T-helper 1 cell treated with Interleukin-12 subunit alpha and Interleukin-12 subunit beta and Interleukin-4 antibody, amounts not matched to agents 30 ng/mL and 1 ng/mL, for 36 hours (primary cell): Measurements from ENCODE around the gene MYH3. TPM values are rescaled to one million over a fixed set of nuclear protein-coding genes. Genes with fewer than 3 reads are reported as not detected.

ENCODE experiments used
- intact Hi-C: fragments of 100-400 bp; cut with micrococcal nuclease; formaldehyde crosslinking; loops from one replicate; pipeline ENCODE4 v1.15.1; 2024
- total RNA-seq: library from RNA; stranded (reverse); gene quantifications from 2 replicates; pipeline ENCODE4 v1.2.3, GENCODE V29; 2022

The MYH3 gene
- total RNA-seq, result 6.1 TPM in 2 replicates

- intact Hi-C loops, result no loop called here
Measured at GRCh38 chr17:10657148-10657547, at the start of gene MYH3. Gene MYH3, minus strand, starts transcription at chr17:10657309. Its CDS starts 2,245 bp downstream, at chr17:10655064.

DNA sequence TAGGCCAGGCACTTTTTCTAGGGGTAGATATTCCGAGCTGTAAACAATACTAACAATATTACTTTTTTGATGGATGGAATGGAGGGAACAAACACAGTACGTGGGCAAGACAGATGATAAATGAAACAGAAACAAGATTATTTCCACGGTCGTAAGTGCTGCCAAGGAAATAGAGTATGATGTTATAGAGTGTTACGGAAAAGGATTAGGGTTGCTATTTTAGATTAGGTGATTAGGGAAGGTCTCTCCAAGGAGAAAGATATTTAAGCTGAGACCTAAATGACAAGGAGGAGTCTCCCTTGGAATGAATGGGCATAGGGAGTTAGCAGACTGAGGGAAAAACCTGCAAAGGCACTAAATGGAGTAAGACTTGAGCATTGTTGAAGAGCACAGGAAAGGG is 48.6 kb upstream of the MYH3 start:
- intact Hi-C loops, result no loop called here

- intact Hi-C loops, result no loop called here
Measured at GRCh38 chr17:10702574-10702973, 45.5 kb upstream of the MYH3 start.

- intact Hi-C loops, result loop anchor here (5.0 kb wide), 2 partner anchors 53 to 1123 kb away; partner anchors contain the start of genes CFAP52 and STX8
Measured at GRCh38 chr17:10699856-10700255, 42.7 kb upstream of the MYH3 start.

GRCh38 chr17:10698096-10698818 is 41.1 kb upstream of the MYH3 start:
- intact Hi-C loops, result loop anchor here (5.0 kb wide), 2 partner anchors 51 to 1121 kb away; partner anchors contain the start of genes CFAP52 and STX8

- intact Hi-C loops, result loop anchor here (1.0 to 5.0 kb wide), 5 partner anchors 33 to 1299 kb away; partner anchors contain the start of genes CFAP52, STX8, TMEM220 and ZNF18
Measured at GRCh38 chr17:10697092-10698081, 40.3 kb upstream of the MYH3 start, which contains the start of the genes ADPRM and SCO1. Gene ADPRM, plus strand, starts transcription at chr17:10697594. Its CDS starts 7,333 bp downstream, at chr17:10704927. Gene SCO1, minus strand, starts transcription at chr17:10697533. Its CDS starts 26 bp downstream, at chr17:10697507.

GRCh38 chr17:10695875-10696407 is 38.8 kb upstream of the MYH3 start:
- intact Hi-C loops, result loop anchor here (1.0 to 5.0 kb wide), 4 partner anchors 11 to 1301 kb away; partner anchors contain the start of genes CFAP52, STX8 and ZNF18

GRCh38 chr17:10687499-10687898 is 30.4 kb upstream of the MYH3 start:
- intact Hi-C loops, result no loop called here

DNA sequence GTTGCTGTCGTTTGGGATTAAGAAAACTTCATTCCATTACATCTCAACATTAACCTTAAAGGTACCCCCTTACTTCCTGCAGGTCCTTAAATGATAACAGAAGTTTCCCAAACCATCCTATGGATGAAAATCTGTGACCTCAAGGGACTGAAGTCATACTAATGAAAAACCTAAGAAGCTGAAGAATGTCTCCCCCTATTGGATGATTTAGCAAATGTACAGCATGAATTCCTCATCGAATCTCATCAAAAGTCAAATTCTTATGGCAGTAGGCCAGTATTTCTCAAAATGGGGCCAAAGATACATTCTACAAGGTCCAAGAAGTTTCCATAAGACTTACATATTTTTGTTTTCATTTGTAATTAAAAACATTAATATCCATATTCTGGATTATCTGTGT is 26.7 kb upstream of the MYH3 start:
- intact Hi-C loops, result loop anchor here (1.0 kb wide), 1 partner anchor 38 kb away; no protein-coding TSS in a partner anchor

- intact Hi-C loops, result no loop called here
Measured at GRCh38 chr17:10681866-10682446, 24.8 kb upstream of the MYH3 start.

- intact Hi-C loops, result no loop called here
Measured at GRCh38 chr17:10674704-10675103, 17.6 kb upstream of the MYH3 start.

DNA sequence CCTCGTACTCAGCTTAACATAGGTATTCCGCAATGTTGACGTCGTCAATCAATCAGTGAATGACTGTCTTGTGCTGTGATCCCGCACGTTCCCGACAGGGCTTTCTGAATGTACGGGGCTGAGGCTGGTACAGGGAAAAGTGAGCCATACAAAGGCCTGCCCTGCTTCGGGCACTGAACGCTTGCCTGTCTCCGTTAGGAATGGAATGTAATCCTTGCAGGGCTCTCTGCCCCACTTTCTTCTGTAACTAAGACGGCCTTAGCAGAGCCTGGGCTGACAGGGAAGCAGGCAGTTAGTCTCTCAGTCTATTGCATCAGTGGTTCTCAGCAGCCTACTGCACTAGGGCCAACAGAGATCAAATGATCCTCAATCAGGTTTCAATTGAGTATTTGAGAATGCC is 16.2 kb upstream of the MYH3 start:
- intact Hi-C loops, result no loop called here

- intact Hi-C loops, result no loop called here
Measured at GRCh38 chr17:10668775-10669174, 11.7 kb upstream of the MYH3 start.

DNA sequence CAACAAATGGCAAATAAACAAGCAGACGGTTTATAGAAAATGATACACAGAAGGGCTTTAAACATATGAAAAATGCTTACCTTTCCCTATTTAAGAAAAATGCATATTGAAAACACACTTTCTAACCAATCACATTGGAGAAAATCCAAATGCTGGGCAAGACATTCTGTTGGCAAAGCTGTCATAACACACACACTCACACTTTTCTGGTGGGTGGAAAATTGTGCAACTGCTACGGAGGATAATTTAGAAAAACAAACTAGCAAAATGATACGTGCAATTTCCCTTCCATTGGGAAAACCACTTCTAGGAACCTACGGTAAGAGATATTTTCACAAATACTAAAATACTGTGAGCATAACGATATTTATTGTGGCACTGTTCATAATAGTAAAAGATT is 9.8 kb upstream of the MYH3 start:
- intact Hi-C loops, result no loop called here

GRCh38 chr17:10664571-10664970 is 7.5 kb upstream of the MYH3 start:
- intact Hi-C loops, result no loop called here

DNA sequence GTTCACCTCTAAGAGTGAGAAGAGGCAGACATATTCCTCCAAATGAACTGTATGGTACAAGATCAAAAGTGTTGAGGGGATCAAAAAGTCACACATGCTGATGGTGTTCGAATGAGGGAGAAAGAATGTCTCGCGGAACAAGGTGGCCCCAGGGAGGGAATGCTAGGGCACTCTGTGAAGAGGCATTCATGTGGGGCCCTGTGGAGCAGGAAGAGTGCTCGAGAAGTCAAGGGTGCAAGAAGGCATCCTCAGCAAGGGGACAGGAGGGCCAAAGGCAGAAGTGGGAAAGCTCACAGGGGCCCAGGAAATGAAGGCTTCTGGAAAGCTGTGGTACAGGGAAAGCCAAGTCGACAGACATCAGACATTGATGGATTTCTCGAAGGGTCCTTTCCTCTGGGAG is 6.1 kb upstream of the MYH3 start:
- intact Hi-C loops, result no loop called here

DNA sequence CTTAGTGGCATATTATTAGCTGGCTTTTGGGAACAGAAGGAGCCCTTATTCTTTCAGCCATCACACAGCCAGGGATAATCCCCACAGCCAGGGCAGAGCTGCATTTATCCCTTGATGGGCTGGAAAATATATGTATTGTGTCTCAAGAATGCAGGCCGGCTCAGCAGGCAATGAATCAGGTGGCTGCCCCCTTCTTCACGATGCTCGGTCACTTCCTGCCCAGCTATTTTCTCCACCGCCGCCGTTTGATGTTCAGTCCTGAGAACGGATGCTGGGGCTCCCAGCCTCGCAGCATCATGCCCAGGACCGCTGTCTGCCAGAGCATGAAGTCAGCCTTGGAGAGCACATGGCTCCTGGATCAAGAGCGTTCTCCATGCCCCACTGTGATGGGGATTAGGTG is 4.3 kb upstream of the MYH3 start:
- intact Hi-C loops, result no loop called here

- intact Hi-C loops, result no loop called here
Measured at GRCh38 chr17:10657879-10658278, 770 bp upstream of the MYH3 start.

GRCh38 chr17:10653987-10654386 is 3.1 kb downstream of the MYH3 start:
- intact Hi-C loops, result no loop called here

DNA sequence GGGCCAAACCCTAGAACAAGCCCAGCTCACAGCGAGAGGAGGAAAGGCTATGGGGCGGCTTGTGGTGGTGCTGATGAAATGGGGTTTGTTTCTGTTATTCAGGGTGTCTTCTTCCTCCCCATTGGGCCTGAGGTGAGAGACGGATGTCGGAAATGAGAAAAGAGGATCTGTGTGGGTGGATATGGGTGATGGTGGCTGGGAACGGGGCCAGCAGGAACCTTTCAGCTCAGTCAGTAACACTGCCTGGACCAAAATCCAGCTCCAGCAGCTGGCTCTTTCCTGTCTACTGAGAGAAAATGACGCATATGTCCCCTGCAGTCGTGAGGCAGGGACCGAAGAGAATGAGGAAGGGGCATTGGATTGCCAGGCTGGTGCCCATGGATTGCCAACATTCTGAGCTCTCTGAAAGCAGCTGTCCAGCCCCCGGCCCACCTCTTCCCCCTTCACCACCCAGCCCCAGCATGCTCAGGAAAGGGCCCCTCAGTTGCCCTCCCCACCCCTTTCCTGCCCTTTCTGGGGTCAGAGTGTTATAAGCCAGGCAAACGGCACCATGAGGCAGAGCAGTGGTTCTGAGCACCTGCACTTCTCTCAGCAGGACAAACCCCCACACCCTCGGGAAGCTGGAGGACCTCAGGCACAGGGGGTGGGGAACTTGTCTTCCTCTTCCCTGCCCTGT is 4.0 kb downstream of the MYH3 start:
- intact Hi-C loops, result no loop called here
